ENCODE results near the gene MDM4.

MDM4 gene

DNA sequence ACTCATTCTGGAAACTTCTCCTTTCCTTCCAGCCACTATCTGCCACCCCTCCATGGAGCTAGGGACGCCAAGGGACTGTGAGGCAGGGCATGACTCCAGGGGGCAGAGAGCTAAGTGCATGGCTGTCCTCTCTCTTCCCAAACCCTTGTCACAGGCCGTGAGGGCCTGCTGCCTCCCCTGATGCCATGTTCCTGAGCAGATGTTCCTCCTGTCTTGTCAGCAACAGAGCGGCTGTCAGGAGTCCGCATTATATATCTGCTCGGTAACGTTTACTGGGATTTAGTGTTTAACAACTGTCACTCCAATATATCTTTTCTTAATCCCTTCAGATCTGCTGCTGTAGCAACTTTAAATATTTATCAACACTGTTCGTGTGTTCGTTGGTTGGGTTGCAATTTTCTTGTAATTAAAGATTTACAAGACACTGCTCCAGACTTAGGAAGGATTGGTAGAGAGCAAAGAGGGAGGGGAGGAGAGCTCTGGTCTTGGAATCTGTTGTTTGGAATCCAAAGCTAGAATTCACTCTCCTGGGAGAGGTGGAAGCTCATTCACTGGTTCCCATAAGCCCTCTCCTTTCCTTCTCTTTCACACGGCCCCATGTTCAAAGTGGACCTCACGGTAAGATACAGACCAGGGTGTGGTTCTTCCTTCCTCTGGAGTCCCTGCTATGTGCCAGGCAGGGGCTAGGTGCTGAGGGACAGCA, 76.2 kb downstream of the MDM4 start:
- DNase-seq (ENCODE audit: extremely low spot score): no peak
- CTCF ChIA-PET: no interaction called here
- POLR2A ChIA-PET: no interaction called here
- TF ChIP-seq BHLHE40 (IDR thresholded peaks at IDR 0.05; ENCODE audit: borderline replicate concordance): no peak
- TF ChIP-seq ZNF384 (IDR thresholded peaks at IDR 0.05): no peak
- TF ChIP-seq SP1 (IDR thresholded peaks at IDR 0.05): no peak
- TF ChIP-seq CTBP1 (IDR thresholded peaks at IDR 0.05; ENCODE audit: borderline replicate concordance): no peak
- TF ChIP-seq, protein P1, sequence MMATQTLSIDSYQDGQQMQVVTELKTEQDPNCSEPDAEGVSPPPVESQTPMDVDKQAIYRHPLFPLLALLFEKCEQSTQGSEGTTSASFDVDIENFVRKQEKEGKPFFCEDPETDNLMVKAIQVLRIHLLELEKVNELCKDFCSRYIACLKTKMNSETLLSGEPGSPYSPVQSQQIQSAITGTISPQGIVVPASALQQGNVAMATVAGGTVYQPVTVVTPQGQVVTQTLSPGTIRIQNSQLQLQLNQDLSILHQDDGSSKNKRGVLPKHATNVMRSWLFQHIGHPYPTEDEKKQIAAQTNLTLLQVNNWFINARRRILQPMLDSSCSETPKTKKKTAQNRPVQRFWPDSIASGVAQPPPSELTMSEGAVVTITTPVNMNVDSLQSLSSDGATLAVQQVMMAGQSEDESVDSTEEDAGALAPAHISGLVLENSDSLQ (IDR thresholded peaks at IDR 0.05): no peak
- TF ChIP-seq L3MBTL2 (conservative IDR thresholded peaks at IDR 0.05): no peak
- TF ChIP-seq ARNT (IDR thresholded peaks at IDR 0.05): no peak
- no peak for TF ChIP-seq LEF1 (IDR thresholded peaks at IDR 0.05; ENCODE audit: borderline replicate concordance)

GRCh38 chr1:204598319-204598969, 82.2 kb downstream of the MDM4 start:
- POLR2A ChIA-PET: no interaction called here
- CTCF ChIA-PET: no interaction called here
- DNase-seq (ENCODE audit: extremely low spot score): no peak
- no peak for TF ChIP-seq L3MBTL2 (conservative IDR thresholded peaks at IDR 0.05)
- TF ChIP-seq, protein P1 (IDR thresholded peaks at IDR 0.05): no peak
- no peak for TF ChIP-seq SP1 (IDR thresholded peaks at IDR 0.05)
- TF ChIP-seq NFRKB (IDR thresholded peaks at IDR 0.05): no peak
- no peak for TF ChIP-seq FOXK2 (IDR thresholded peaks at IDR 0.05)
- no peak for TF ChIP-seq FOXA1 (IDR thresholded peaks at IDR 0.05)

DNA sequence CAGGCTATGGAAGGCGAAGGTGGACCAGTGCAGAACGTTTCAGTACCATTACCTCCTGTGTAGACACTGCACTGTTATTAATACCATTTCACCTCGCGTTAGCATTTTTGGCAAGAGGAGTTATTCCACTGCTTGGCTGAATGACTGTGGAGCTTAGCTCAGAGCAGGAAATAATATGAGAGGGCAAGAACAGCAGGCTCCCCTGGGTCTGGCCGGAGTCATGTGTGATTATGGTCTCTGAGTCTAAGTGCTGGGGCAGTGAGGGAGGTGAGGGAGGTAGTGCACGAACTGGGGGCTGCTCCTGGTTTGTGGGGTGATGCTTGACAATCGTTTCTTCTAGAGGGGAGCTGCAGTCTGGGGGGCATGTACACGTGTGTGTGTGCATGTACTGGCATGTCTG, 82.9 kb downstream of the MDM4 start:
- TF ChIP-seq LEF1 (IDR thresholded peaks at IDR 0.05; ENCODE audit: borderline replicate concordance) (no peak), HDGF (IDR thresholded peaks at IDR 0.05; ENCODE audit: borderline replicate concordance) (no peak)
- ChIA-PET CTCF (interaction anchor here (1.4 kb wide), 1 partner anchor 208 kb away, joined by 5 read pairs; no protein-coding TSS in a partner anchor), POLR2A (no interaction called here)
- no peak for DNase-seq (ENCODE audit: extremely low spot score)

DNA sequence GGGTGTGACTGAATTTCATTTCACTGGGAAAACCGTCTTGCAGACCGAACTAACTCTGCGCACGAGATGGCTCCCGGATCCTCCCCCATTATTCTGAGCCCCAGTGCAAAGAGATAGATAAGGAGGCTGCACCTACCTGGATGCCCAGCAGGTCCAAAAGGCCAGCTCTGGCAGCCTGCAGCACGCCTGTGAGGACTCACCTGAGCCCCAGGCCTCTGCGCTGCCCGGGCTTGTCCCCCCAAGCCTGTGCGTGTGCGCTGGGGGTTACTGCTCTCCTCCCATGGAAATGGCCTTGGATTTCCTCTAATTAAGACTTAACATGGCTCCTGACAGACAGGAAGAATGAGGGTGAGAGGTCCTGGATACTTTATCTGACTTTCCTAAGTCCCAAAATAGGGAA, 83.4 kb downstream of the MDM4 start:
- ChIA-PET POLR2A (no interaction called here), CTCF (interaction anchor here (1.4 kb wide), 1 partner anchor 207 kb away, joined by 5 read pairs; no protein-coding TSS in a partner anchor)
- TF ChIP-seq LEF1 (IDR thresholded peaks at IDR 0.05; ENCODE audit: borderline replicate concordance) (no peak), SUZ12 (IDR thresholded peaks at IDR 0.05) (no peak), SP1 (IDR thresholded peaks at IDR 0.05) (no peak), L3MBTL2 (conservative IDR thresholded peaks at IDR 0.05) (no peak), ARNT (IDR thresholded peaks at IDR 0.05) (no peak), HDGF (IDR thresholded peaks at IDR 0.05; ENCODE audit: borderline replicate concordance) (no peak), ELF4 (IDR thresholded peaks at IDR 0.05) (no peak), CTBP1 (IDR thresholded peaks at IDR 0.05; ENCODE audit: borderline replicate concordance) (no peak), FOXM1 (IDR thresholded peaks at IDR 0.05; ENCODE audit: borderline replicate concordance) (no peak), BHLHE40 (IDR thresholded peaks at IDR 0.05; ENCODE audit: borderline replicate concordance) (no peak), FOXK2 (IDR thresholded peaks at IDR 0.05) (no peak), NFRKB (IDR thresholded peaks at IDR 0.05) (no peak), FOXA1 (IDR thresholded peaks at IDR 0.05) (no peak), TARDBP (IDR thresholded peaks at IDR 0.05) (no peak), ZNF384 (IDR thresholded peaks at IDR 0.05) (no peak)
- TF ChIP-seq, protein P1 (IDR thresholded peaks at IDR 0.05): no peak
- no peak for DNase-seq (ENCODE audit: extremely low spot score)

- TF ChIP-seq ZNF384 (IDR thresholded peaks at IDR 0.05) (no peak), LEF1 (IDR thresholded peaks at IDR 0.05; ENCODE audit: borderline replicate concordance) (no peak), HDGF (IDR thresholded peaks at IDR 0.05; ENCODE audit: borderline replicate concordance) (no peak), L3MBTL2 (conservative IDR thresholded peaks at IDR 0.05) (no peak), ARNT (IDR thresholded peaks at IDR 0.05) (no peak)
- TF ChIP-seq, protein P1 (IDR thresholded peaks at IDR 0.05): no peak
- ChIA-PET CTCF (interaction anchor here (1.4 kb wide), 1 partner anchor 207 kb away, joined by 5 read pairs; no protein-coding TSS in a partner anchor), POLR2A (no interaction called here)
- no peak for DNase-seq (ENCODE audit: extremely low spot score)
Observed at GRCh38 chr1:204600203-204600602, 84.0 kb downstream of the MDM4 start.

GRCh38 chr1:204600968-204601367, 84.8 kb downstream of the MDM4 start:
- no peak for TF ChIP-seq TARDBP (IDR thresholded peaks at IDR 0.05)
- TF ChIP-seq ELF4 (IDR thresholded peaks at IDR 0.05): no peak
- TF ChIP-seq ARNT (IDR thresholded peaks at IDR 0.05): no peak
- TF ChIP-seq SP1 (IDR thresholded peaks at IDR 0.05): no peak
- no peak for TF ChIP-seq SUZ12 (IDR thresholded peaks at IDR 0.05)
- no peak for TF ChIP-seq FOXK2 (IDR thresholded peaks at IDR 0.05)
- TF ChIP-seq L3MBTL2 (conservative IDR thresholded peaks at IDR 0.05): no peak
- TF ChIP-seq, protein P1 (IDR thresholded peaks at IDR 0.05): no peak
- no peak for TF ChIP-seq FOXM1 (IDR thresholded peaks at IDR 0.05; ENCODE audit: borderline replicate concordance)
- no peak for TF ChIP-seq BHLHE40 (IDR thresholded peaks at IDR 0.05; ENCODE audit: borderline replicate concordance)
- TF ChIP-seq CTBP1 (IDR thresholded peaks at IDR 0.05; ENCODE audit: borderline replicate concordance): no peak
- no peak for TF ChIP-seq FOXA1 (IDR thresholded peaks at IDR 0.05)
- TF ChIP-seq NFRKB (IDR thresholded peaks at IDR 0.05): no peak
- no peak for TF ChIP-seq HDGF (IDR thresholded peaks at IDR 0.05; ENCODE audit: borderline replicate concordance)
- ChIA-PET POLR2A (no interaction called here), CTCF (no interaction called here)
- peak; percentile 63 for DNase-seq (ENCODE audit: extremely low spot score)
